ENCODE measurements around the gene C1orf105. TPM values are rescaled to one million over a fixed set of nuclear protein-coding genes. Genes with fewer than 3 reads are reported as not detected.

Gene C1orf105
- total and polyA plus RNA-seq, 2 donors from 2014 or later: not detected

DNA sequence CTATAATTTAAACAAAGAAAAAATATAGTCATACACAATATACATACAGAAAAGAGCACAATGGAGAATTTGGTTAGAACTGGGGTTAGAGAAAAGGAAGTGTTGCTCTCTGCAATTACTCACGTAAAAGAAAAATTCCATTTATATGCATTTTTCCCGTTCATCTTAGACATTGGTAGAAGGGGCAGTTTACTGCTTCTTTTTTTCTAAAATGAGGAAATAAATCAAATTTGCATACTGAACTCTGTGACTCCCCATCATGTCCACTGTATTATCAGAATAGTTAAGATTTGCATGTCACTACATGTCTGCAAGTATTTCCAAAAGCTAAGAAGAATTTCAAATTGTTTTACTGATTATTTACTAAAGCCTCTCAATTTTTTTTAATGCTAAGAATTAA is 44.1 kb upstream of the C1orf105 start:
- intact Hi-C loops (cut with DNase I): no loop called here
- FAIRE-seq (no peak), DNase-seq (no peak)
- Histone ChIP-seq H3K9ac (ENCODE audit: low read length in 3 of 3) (no peak overlapping the region), H3K27ac (ENCODE audit: low read depth in 2 of 2, low read length in 2 of 2) (no peak overlapping the region), H3K9me3 (ENCODE audit: control insufficient read depth in 2 of 3, insufficient read depth in 1 of 3, low read length in 3 of 3) (no peaks in the 10 kb centered on the region), H3K4me3 (ENCODE audit: low read length in 3 of 3) (no peak overlapping the region), H3K27me3 (ENCODE audit: control insufficient read depth, insufficient read depth, low read length) (no peaks in the 10 kb centered on the region), H3K4me1 (ENCODE audit: control insufficient read depth in 2 of 3, insufficient read depth in 2 of 3, low read depth in 1 of 3, low read length in 3 of 3) (peaks cover 0 to under 1% (median 0%) of the 10 kb centered on the region in 3 donors), H3K36me3 (ENCODE audit: control insufficient read depth in 2 of 3, insufficient read depth in 3 of 3, low read length in 3 of 3) (no peaks in the 10 kb centered on the region)
- TF ChIP-seq, protein P1, sequence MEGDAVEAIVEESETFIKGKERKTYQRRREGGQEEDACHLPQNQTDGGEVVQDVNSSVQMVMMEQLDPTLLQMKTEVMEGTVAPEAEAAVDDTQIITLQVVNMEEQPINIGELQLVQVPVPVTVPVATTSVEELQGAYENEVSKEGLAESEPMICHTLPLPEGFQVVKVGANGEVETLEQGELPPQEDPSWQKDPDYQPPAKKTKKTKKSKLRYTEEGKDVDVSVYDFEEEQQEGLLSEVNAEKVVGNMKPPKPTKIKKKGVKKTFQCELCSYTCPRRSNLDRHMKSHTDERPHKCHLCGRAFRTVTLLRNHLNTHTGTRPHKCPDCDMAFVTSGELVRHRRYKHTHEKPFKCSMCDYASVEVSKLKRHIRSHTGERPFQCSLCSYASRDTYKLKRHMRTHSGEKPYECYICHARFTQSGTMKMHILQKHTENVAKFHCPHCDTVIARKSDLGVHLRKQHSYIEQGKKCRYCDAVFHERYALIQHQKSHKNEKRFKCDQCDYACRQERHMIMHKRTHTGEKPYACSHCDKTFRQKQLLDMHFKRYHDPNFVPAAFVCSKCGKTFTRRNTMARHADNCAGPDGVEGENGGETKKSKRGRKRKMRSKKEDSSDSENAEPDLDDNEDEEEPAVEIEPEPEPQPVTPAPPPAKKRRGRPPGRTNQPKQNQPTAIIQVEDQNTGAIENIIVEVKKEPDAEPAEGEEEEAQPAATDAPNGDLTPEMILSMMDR (IDR thresholded peaks at IDR 0.05; ENCODE audit: borderline replicate concordance, extremely low read depth, insufficient read depth): no peak

DNA sequence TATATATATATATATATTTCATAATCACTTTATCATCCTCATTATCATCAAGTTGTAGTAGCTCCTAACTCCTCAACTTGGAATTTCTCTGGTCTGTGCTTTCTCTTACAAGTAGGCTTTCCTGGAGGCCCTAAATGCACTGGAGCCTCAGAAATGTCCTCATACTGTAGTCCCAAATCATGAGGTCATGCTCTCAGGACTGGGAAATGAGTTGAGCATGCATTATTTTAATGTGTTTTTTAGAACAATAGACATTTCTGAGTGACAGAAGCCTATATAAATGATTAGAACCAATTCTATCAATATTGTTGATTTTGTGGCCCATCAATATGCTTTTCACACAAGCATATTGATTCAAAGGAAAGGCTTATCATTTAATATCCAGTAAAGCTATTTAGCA is 42.9 kb upstream of the C1orf105 start:
- Histone ChIP-seq H3K36me3 (ENCODE audit: control insufficient read depth in 2 of 3, insufficient read depth in 3 of 3, low read length in 3 of 3) (no peaks in the 10 kb centered on the region), H3K27me3 (ENCODE audit: control insufficient read depth, insufficient read depth, low read length) (no peaks in the 10 kb centered on the region), H3K9me3 (ENCODE audit: control insufficient read depth in 2 of 3, insufficient read depth in 1 of 3, low read length in 3 of 3) (no peaks in the 10 kb centered on the region), H3K4me3 (ENCODE audit: low read length in 3 of 3) (no peak overlapping the region), H3K9ac (ENCODE audit: low read length in 3 of 3) (no peak overlapping the region), H3K27ac (ENCODE audit: low read depth in 2 of 2, low read length in 2 of 2) (no peak overlapping the region), H3K4me1 (ENCODE audit: control insufficient read depth in 2 of 3, insufficient read depth in 2 of 3, low read depth in 1 of 3, low read length in 3 of 3) (peaks cover 0 to 8% (median 5%) of the 10 kb centered on the region in 3 donors)
- FAIRE-seq (no peak), DNase-seq (no peak)
- TF ChIP-seq, protein P1 (IDR thresholded peaks at IDR 0.05; ENCODE audit: borderline replicate concordance, extremely low read depth, insufficient read depth): no peak
- intact Hi-C loops (cut with DNase I): no loop called here

DNA sequence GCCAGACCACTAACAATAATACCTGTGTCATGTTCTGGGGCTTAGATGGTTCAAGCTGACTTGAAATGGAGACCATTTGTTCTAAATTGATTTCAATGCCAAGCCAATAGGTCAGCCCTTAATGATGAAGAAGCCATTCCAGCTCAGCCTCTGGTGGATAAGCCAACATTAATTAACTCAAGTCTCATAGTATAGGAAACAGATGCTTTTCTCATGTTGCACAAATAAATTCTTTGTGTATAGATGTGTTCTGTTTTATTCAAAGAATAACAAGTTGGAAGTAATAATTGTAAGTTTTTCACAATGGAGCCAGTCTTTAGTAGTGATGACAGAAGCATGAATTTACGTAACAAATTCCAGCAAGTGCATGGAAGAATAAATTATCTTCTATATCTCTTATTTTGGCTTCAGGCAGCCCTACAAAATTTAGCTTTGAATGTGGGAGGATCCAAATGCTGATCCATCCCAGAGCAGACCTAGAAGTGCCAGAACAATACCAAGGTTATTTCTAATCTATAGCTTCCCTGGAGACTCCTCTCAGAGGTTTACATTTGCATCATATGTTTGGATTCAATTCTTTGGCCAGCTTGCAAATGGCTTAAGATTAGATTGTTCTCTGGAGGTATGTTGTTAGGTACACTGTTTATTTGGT is 42.2 kb upstream of the C1orf105 start:
- Histone ChIP-seq H3K9me3 (ENCODE audit: control insufficient read depth in 2 of 3, insufficient read depth in 1 of 3, low read length in 3 of 3) (no peaks in the 10 kb centered on the region), H3K27ac (ENCODE audit: low read depth in 2 of 2, low read length in 2 of 2) (no peak overlapping the region), H3K4me3 (ENCODE audit: low read length in 3 of 3) (no peak overlapping the region), H3K4me1 (ENCODE audit: control insufficient read depth in 2 of 3, insufficient read depth in 2 of 3, low read depth in 1 of 3, low read length in 3 of 3) (peaks cover 0 to 10% (median 5%) of the 10 kb centered on the region in 3 donors), H3K9ac (ENCODE audit: low read length in 3 of 3) (no peak overlapping the region), H3K27me3 (ENCODE audit: control insufficient read depth, insufficient read depth, low read length) (no peaks in the 10 kb centered on the region), H3K36me3 (ENCODE audit: control insufficient read depth in 2 of 3, insufficient read depth in 3 of 3, low read length in 3 of 3) (no peaks in the 10 kb centered on the region)
- DNase-seq (no peak), FAIRE-seq (no peak)
- intact Hi-C loops (cut with DNase I): no loop called here
- TF ChIP-seq, protein P1 (IDR thresholded peaks at IDR 0.05; ENCODE audit: borderline replicate concordance, extremely low read depth, insufficient read depth): no peak
